HG03159 (cell line): ENCODE results near the gene KAZN.

Source experiments
- ATAC-seq: cut with Tn5 transposase; IDR thresholded peaks from one replicate; pipeline ENCODE4 v1.9.1; 2021; ENCODE audit warnings: mild to moderate bottlenecking, moderate library complexity; ENCODE audit not compliant: unreplicated experiment

Gene KAZN

DNA sequence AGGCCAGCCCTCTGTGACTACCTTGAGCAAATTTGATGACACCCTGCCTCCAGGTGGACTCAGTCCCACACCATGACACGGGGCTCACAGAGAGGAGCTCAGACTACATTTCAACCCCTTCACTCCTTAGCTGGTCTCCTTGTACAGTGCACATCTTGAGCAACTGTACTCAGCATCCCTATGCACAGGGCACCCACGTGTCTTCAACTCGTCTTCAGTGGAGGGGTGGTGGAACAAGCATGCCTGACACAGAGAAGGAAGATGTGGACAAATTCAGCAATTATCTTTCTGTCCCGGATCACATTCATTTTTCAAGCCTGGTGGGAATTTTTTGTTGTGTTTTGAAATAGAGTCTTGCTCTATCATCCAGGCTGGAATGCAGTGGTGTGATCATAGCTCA lies 213.7 kb downstream of the KAZN start:
- ATAC-seq: no peak

DNA sequence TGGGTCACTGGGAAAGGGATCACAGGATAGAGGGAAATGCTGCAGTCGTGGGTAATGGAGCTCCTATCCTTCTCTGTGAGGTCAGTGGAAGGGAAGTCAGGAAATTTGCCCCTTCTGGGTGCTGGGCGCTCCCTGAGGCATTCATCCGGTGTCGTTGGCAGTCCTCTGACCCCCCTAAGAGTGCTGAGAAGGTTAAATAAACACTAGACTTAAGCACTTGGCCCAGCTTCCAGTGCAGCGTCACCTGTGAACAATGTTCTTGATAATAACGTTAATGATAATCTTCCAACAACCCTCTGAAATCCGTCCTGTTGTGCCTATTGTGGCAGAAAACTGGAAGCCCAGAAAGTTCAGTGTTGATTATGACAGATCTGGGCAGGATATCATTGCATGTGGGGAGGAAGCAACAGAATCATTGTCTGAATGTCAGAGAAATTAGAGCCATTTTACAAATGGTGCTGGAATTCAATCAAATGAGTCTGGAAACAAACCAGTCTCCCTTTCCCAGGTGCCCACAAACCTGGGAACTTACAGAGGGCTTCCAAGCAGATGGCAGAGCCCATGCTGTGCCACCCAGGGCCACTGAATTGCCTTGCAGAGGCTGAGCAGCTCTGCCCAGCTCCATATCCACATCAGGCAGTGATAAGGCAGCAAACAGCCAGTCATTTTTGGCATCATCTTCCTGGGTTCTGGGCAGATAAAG lies 216.8 kb downstream of the KAZN start:
- ATAC-seq: no peak

DNA sequence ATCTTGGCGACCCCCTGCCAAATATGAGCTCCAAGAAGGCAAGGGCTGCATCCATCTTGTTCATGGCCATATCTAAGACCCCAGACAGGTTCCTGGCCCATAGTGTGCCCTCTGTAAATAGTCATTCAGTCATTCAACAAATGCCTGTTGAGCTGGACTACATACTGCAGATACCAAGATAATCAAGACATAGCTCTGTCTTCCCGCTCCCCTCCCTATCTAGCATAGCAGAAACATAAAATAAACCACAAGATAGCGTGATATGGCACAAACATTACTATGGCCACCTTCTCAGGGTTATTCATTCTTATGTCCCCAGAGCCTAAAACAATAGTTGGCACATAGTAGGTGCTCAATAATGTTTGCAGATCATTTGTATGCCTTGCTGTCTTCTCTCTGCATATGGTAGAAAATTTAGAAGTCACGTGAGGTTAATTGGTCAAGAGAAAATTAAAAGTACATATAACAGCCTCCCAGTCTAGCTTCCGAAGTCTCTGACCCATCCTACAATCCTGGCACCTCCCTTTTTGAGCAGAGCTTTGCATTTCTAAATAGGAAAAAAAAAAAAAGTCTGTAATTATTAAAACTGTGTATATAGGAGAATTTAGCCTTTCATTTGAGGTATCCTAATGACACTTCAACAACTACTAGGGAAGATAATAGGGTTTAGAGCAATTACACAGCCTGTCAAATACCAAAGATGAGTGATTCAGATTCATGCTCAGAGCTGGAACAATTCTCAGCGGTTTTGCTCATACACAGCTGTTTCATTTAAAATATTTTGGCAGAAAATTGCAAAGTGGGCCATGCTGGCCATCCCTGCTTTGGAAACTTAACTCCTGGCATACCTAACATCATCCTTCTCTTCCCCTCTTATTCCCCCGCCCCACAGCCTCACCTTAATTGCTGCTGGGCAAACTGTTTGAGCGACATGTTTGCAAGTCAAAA lies 219.0 kb downstream of the KAZN start:
- ATAC-seq: no peak

DNA sequence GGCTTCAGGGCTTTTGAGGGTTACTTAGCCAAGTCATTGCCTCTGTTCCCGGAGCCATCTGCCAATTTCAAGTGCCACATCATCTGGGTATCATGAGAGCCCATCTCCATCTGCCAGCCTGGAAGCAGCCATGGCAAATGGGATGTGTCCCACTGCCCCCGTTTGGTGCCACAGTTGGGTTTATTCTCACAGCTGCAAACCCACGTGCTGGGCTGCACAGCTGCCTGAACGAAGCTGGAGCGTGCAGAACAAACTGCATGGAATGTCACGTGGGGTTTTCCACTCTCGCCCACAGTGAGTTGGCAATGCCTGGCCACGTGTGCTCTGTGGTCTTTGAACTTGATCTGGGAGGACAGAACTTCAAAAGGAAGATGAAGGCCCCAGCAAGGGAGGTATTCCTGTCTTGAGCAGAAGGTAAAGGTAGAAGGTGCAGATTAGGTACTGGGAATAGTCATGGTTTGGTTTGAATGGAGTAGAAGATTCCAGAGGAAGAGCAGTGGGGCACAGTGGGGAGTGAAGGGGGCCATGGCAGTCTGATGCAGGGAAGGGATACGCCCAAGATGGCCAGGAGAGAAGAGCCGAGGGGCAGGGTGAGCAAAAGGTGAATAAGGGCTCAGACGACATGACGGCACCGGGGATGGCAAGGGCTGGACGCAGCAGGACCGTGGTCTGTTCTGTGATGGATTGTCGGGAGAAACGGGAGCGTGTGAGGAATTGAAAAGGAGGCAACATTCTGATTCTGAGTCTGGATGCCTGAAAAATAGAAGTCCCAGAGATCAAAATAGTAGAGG lies 222.0 kb downstream of the KAZN start:
- no peak for ATAC-seq

DNA sequence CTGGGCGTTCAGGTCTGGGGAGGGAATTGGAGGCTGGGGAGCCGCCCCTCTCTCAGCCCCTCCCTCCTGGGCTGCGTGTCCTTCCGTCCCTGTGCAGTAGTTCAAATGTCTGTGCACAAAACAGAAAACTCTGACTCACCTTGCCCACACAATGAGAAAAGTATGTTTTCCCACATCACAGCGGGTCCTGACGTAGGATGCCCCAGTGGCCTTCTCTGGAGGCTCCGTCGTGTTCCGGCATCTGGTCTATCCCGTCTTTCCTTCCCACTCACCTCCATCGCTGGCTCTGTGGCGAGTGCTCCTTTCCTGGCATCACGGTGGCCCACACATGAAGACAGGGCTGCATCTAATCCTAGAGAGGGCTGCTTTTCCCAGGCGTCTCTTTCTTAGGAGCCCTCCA lies 224.0 kb downstream of the KAZN start:
- no peak for ATAC-seq

DNA sequence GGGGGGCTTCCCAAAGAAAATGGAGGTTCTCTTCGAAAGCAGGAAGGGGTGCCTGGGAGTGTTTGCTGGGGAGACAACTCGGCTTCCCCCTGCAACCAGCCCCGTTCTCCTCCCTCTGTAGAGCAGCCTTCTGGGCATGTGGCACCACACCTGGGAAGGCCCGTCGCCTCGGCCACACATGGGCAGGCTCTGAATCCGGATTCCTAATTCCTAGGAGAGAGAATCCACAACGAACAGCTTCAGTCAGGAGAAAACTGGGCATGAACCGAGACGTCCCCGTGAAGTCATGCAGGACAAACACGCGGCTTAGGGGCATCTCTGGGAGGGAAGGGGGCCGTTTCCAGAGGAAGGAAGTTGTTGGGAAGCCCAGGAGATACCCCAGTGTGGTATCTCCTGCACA lies 224.5 kb downstream of the KAZN start:
- no peak for ATAC-seq

DNA sequence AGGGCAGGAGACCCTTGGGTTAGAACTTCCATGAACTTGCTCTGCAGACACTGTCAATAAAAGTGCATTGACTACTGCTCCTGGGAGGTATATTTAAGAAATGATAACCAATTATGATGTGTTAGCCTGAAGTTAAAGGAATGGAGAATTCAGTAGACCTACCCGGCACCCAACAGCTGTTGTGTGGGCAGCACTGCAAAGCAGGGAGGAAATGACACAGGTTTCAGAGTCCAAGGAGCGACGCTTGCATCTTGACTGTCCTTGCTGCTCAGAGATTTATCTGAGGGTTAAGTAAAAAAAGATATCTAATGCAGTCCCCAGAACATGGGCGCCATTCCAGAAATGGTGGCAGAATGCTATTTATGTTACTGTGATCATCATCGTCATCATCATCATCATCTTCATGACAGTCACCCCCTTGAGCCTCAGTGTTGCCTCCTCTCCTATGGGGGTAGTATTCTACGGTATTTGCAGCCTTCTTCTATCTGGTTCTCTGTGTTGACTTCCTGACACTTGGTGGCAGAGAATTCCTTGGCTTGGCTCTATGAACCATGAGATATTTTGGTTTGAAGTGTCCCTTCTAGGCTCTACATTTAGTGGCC lies 225.9 kb downstream of the KAZN start:
- ATAC-seq: no peak

DNA sequence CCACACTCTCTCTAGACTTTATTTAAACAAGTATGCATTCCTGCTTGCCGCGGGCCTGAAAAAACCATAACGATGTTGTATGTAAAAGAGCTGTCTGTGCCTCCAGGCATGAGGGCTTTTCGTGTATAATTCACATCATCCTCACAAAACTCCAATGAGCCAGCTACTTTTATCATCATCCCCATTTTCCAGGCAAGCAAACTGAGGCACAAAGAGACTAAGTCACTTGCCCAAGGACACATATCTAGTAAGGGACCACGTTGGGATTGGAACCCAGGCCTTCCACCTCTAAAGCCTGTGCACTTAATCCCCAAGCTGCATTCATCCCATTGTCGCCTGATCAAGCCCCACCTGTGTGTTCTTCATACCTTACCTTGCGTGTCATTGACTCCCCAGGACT lies 226.9 kb downstream of the KAZN start:
- no peak for ATAC-seq

DNA sequence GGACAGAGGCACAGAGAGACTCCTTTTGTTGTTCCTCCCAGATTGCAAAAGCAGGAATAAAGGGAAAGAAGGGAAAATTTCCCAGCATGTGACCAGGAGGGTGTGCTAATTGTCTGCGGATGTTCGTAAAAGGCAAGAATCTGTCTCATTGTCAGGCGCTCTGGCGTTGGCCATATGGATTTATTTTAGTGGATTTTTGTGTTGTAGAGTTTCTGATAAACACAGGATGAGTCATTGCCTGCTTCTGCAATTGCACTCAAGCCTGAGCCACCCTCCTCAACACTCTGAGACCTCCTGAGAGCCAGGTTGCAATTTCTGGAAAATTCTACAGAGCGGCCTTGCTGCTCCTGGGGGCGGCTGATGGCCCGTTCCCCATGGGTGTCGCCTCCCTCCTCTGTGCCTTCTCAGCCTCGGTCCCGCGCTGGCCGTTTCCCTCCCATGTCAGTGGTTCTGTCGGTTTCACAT lies 227.7 kb downstream of the KAZN start:
- no peak for ATAC-seq

DNA sequence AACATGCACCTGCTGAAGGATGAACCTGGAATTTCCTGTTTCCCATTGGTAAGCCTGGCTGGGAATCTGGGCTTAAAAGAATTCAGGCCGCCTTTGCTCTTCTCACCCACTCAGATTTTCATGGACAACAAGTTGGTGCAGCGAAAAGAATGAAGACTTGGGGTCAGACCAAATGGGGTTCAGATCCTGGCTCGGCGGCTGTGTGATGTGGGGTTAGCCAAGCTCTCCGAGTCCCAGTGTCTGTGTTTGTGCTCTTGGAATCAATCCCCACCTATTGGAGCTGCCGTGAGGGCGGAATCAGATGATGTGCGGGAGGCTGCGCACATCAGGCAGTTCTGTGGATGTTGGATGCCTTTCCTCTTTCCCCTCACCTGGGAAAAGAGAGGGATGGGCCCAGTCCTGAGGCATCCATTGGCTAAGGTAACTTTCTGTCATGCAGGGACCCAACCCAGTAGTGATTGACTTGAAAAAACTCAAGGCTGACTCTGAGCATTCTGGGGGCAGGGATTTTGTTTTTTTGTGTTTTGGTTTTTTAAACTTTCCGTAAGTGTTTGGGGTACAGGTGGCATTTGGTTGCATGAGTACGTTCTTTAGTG lies 228.3 kb downstream of the KAZN start:
- no peak for ATAC-seq

DNA sequence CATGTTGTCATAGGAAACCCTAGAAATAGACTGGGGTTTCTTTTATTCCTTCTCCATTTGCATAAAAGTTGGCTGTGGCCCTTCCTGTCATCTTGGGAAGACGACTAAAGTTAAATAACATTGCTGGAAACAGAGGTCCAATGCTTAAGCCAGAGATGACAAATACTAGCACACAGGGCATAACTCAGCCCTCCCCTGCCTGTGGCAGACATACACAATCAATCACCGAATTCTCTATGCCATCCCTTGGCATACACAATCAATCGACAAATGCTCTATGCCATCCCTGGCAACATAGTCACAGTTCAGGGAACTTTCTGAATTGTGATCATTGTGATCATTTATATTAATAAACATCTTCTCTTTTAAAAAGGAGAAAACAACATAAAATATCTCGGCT lies 229.4 kb downstream of the KAZN start:
- no peak for ATAC-seq

DNA sequence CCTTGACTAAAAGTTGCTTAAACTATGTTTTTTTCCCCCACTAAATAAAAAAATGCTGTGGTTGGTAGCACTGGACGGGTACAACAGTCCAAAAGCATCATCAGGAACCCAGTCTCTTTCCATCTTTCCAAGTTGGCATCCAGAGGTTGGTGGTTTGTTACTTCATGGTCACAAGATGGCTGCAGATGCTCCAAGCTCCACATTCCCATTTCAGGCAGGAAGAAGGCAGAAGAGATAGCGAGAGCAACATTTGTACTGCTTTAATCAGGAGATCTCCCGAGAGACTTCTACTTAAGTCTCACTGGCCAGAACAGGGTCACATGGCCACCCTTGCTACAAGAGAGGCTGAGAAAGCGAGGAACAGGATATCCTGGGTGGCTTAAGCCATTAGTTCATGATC lies 230.2 kb downstream of the KAZN start:
- no peak for ATAC-seq

DNA sequence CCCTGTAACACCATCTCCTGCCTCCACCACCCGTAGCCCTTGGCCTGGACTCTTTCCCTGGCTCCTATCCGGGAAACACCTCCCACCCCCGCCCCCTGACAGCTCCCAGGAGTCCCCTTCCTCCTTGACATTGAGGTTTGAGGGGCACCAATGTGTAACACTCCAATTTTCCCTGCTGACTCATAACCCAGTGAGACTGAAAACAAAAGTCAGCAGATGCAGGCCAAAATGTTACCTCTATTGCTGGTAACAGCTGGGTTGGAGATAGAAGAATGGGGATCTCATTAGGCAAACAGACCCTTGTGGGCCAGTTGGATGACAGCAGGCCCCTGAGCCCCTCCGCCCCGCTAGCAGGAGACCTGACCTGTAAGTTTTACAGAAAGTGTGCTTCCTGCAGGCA lies 237.2 kb downstream of the KAZN start:
- ATAC-seq: no peak

DNA sequence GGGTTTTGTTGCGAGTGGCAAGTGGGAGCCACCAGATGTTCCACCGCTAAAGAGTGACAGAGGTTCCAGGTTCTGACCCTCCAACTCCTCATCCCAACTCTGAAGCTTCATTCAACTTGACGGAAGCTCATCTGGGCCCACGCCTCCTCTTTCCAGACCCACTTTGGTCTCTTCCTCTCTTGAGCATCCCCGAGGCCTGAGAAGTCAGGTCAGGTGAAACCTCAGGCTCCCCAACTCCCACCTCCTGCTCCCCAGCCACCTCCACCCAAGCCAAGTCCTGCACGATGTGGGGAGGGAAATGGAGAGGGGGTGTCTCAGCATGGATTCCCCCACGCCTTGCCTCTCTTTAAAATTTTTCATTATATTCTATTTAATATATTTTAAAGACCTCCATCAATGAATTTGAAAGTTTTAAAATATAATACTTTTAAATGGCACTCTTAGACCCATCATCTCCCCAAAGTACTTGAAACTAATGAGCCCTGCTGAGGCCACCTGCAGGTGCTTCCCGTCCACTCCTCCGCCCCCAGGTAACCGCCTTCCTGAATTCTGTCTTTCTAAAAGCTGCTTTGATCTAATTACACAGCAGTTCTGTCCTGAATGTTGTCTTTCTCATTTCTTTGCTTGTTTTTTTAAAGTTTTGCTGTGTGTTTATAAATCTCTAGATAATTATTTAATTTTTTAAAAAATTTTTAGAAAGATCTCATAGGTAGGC lies 238.1 kb downstream of the KAZN start:
- no peak for ATAC-seq

DNA sequence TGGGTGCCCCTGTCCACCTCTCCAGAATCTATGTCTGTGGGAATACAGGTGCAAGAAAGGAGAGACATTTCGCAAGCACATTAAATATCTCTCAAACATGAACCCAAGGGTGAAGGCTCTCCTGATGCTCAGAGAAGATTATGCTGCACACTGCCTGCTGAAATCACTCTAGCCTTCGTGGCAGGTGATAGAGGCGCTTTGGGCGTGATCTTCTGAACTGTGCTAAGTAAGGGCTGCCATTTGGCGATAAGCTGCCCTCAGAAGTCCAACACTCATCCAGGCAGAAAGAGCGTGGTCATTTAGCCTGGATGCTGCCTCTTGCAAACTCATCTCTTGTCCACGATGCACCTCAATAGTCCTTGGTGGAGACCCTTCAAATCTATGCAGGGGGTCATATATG lies 241.9 kb downstream of the KAZN start:
- no peak for ATAC-seq

DNA sequence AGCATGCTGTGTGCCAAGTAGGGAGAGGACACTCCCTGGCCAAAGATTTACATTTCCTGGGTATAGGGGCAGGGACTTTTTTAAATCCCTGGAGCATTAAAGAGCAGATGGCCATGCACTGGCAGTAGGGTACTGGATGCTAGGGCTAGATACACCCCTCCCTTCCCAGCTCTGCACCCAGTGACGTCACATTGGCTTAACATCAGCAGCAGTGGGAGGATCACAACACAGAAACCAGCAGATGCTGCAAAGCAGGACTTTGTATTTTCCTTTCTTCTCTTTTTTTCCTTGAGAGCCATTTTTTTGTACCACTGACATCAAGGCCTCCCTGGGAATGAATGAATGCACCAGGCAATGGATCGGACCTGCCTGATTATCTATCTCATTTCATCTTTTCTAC lies 243.0 kb downstream of the KAZN start:
- ATAC-seq: no peak

DNA sequence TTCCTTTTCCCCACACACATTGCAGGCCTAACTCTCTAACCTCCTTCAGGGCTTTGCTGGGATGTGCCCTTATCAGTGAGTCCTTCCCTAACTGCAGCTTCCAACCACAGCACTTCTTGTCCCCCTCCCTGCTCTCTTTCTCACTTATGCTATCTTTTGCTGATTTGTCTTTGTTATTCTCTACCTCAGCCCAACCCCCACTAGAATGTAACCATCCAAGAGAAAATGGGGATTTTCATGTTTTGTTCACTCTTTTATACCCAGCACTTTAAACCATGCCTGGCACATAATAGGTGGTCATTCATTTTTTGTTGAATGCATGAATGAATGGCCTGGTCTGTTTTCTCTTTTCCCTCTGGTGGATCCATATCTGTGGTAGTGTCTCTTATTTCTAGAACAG lies 243.5 kb downstream of the KAZN start:
- no peak for ATAC-seq

DNA sequence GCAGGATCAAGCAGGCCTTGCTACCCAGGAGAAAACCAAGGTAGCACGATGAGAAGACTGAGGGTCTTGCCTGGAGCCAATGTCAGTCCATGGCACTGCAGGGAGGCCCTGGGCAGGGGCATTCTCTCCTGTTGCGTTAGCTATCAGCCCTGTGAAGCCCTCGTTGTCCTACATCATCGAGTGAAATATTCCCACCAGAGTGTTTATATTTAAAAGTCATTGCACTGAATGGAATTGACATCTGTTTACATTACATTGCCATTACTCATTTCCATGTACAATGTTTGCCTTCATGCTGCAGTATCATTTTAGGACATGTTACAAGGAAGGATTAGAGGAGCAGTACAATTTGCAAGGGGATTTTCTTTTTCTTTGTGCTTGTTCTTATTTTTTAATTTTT lies 243.9 kb downstream of the KAZN start:
- no peak for ATAC-seq

DNA sequence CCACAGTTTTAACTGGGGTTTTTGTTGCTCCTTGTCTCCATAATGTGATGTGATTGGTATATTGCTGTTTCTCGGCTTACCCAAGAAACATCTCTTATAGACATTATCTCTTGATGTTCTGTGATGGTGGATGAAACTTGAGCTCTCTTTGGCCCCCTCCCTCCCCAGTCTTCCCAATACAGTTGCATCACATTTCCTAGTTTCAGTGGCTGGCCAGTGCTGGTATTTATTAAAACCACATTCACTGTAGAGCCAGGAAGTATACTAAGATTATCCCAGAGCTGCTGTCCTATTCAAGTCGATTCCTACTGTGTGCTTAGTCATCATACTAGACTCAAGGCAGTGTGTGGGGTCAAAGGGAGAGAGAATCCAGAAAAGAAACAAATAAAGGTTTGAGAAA lies 244.4 kb downstream of the KAZN start:
- no peak for ATAC-seq

DNA sequence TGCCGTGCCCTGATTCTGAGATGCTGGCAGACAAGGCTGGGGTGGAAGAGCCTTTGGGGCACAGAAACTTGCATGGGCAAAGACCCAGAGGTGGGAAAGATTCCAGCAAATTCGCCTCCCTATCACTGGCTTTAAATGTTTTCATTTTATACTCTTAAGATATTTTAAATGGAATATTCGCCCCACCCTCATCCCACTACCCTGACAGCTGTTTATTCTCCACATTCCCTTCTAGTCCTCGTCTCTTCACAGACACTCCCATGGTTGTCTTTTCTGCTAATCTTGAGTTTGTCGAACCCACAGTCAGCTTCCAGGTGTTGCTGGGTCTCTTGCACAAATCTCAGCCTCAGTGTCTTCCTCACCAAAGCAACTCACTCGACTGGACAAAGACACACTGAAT lies 245.0 kb downstream of the KAZN start:
- no peak for ATAC-seq
